PC-9 (cell line): ENCODE measurements around the gene RNF19B.

ENCODE experiments used
- EZH2 ChIP-seq: fragments of 200-600 bp; sonication (generic); IDR thresholded peaks from 2 replicates; pipeline ENCODE4 v1.8.0; 2017; ENCODE audit warnings: antibody characterized with exemption, low read depth
- TF ChIP-seq, protein P1 (sequence below): fragments of 200-600 bp; sonication (generic); conservative IDR thresholded peaks from 2 replicates; pipeline ENCODE4 v1.6.1; 2017; ENCODE audit warnings: mixed run types, antibody characterized with exemption, mild to moderate bottlenecking, moderate library complexity

- TF ChIP-seq, protein P1, sequence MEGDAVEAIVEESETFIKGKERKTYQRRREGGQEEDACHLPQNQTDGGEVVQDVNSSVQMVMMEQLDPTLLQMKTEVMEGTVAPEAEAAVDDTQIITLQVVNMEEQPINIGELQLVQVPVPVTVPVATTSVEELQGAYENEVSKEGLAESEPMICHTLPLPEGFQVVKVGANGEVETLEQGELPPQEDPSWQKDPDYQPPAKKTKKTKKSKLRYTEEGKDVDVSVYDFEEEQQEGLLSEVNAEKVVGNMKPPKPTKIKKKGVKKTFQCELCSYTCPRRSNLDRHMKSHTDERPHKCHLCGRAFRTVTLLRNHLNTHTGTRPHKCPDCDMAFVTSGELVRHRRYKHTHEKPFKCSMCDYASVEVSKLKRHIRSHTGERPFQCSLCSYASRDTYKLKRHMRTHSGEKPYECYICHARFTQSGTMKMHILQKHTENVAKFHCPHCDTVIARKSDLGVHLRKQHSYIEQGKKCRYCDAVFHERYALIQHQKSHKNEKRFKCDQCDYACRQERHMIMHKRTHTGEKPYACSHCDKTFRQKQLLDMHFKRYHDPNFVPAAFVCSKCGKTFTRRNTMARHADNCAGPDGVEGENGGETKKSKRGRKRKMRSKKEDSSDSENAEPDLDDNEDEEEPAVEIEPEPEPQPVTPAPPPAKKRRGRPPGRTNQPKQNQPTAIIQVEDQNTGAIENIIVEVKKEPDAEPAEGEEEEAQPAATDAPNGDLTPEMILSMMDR, result no peak
- TF ChIP-seq EZH2, result no peak
Observed at GRCh38 chr1:33005838-33006421, 41.3 kb upstream of the RNF19B start.
